Measurements from ENCODE around the gene TENM3.

The TENM3 gene

GRCh38 chr4:182806259-182807252 lies 563.4 kb downstream of the TENM3 start:
- Histone ChIP-seq H3K27me3 (ENCODE audit: control insufficient read depth, low read length) (no peaks in the 10 kb centered on the region), H3K36me3 (ENCODE audit: control insufficient read depth, low read length) (no peaks in the 10 kb centered on the region), H3K27ac (ENCODE audit: low read depth, low read length) (no peak overlapping the region), H3K4me1 (ENCODE audit: control insufficient read depth, low read length) (no peaks in the 10 kb centered on the region), H3F3A (ENCODE audit: control insufficient read depth, insufficient read depth) (no peaks in the 10 kb centered on the region), H3K4me2 (ENCODE audit: low read length) (peak overlapping the region; percentile 48), H3K9me2 (replicated peaks; ENCODE audit: control insufficient read depth, low read length) (no peaks in the 10 kb centered on the region), H3K79me2 (ENCODE audit: control insufficient read depth, low read length) (no peaks in the 10 kb centered on the region), H3K4me3 (ENCODE audit: low read length) (peak overlapping the region; percentile 27; the same call in 1 of the 2 replicates), H3K9me3 (ENCODE audit: control insufficient read depth, insufficient read depth, low read length) (peaks cover 11% of the 10 kb centered on the region; the same call in 1 of the 2 replicates), H4K20me1 (ENCODE audit: control insufficient read depth, insufficient read depth, low read depth, low read length) (no peaks in the 10 kb centered on the region)
- no peak for TF ChIP-seq EZH2phosphoT487 (IDR thresholded peaks at IDR 0.05; ENCODE audit: borderline replicate concordance, low read length)
- TF ChIP-seq CTCF (IDR thresholded peaks at IDR 0.05; ENCODE audit: low read depth, low read length, poor library complexity, severe bottlenecking) = peak; percentile 83

GRCh38 chr4:182807346-182807745 lies 564.1 kb downstream of the TENM3 start:
- TF ChIP-seq CTCF (IDR thresholded peaks at IDR 0.05; ENCODE audit: low read depth, low read length, poor library complexity, severe bottlenecking) (no peak), EZH2phosphoT487 (IDR thresholded peaks at IDR 0.05; ENCODE audit: borderline replicate concordance, low read length) (no peak)
- Histone ChIP-seq H3F3A (ENCODE audit: control insufficient read depth, insufficient read depth) (no peaks in the 10 kb centered on the region), H3K27me3 (ENCODE audit: control insufficient read depth, low read length) (no peaks in the 10 kb centered on the region), H3K4me2 (ENCODE audit: low read length) (no peak overlapping the region), H3K9me3 (ENCODE audit: control insufficient read depth, insufficient read depth, low read length) (peaks cover 11% of the 10 kb centered on the region; the same call in 1 of the 2 replicates), H3K9me2 (replicated peaks; ENCODE audit: control insufficient read depth, low read length) (no peaks in the 10 kb centered on the region), H3K4me3 (ENCODE audit: low read length) (no peak overlapping the region), H3K4me1 (ENCODE audit: control insufficient read depth, low read length) (no peaks in the 10 kb centered on the region), H4K20me1 (ENCODE audit: control insufficient read depth, insufficient read depth, low read depth, low read length) (no peaks in the 10 kb centered on the region), H3K79me2 (ENCODE audit: control insufficient read depth, low read length) (no peaks in the 10 kb centered on the region), H3K36me3 (ENCODE audit: control insufficient read depth, low read length) (no peaks in the 10 kb centered on the region), H3K27ac (ENCODE audit: low read depth, low read length) (no peak overlapping the region)

GRCh38 chr4:182807767-182808548 lies 564.8 kb downstream of the TENM3 start:
- Histone ChIP-seq H3K4me2 (ENCODE audit: low read length) (no peak overlapping the region), H3K9me2 (replicated peaks; ENCODE audit: control insufficient read depth, low read length) (no peaks in the 10 kb centered on the region), H3K27ac (ENCODE audit: low read depth, low read length) (no peak overlapping the region), H3K9me3 (ENCODE audit: control insufficient read depth, insufficient read depth, low read length) (peaks cover 11% of the 10 kb centered on the region; the same call in 1 of the 2 replicates), H3F3A (ENCODE audit: control insufficient read depth, insufficient read depth) (no peaks in the 10 kb centered on the region), H3K27me3 (ENCODE audit: control insufficient read depth, low read length) (no peaks in the 10 kb centered on the region), H4K20me1 (ENCODE audit: control insufficient read depth, insufficient read depth, low read depth, low read length) (no peaks in the 10 kb centered on the region), H3K79me2 (ENCODE audit: control insufficient read depth, low read length) (no peaks in the 10 kb centered on the region), H3K4me3 (ENCODE audit: low read length) (no peak overlapping the region), H3K4me1 (ENCODE audit: control insufficient read depth, low read length) (no peaks in the 10 kb centered on the region), H3K36me3 (ENCODE audit: control insufficient read depth, low read length) (no peaks in the 10 kb centered on the region)
- TF ChIP-seq EZH2phosphoT487 (IDR thresholded peaks at IDR 0.05; ENCODE audit: borderline replicate concordance, low read length) (no peak), CTCF (IDR thresholded peaks at IDR 0.05; ENCODE audit: low read depth, low read length, poor library complexity, severe bottlenecking) (no peak)
